Measurements from ENCODE around the gene APOD.

- TF ChIP-seq GATA3 (IDR thresholded peaks at IDR 0.05; ENCODE audit: low read depth, low read length) (no peak), GATA2 (IDR thresholded peaks at IDR 0.05; ENCODE audit: low read depth, low read length) (no peak)
Measured at GRCh38 chr3:195582947-195583346, 793 bp downstream of the APOD start.

Measured in SH-SY5Y (cell line).